Measurements from ENCODE around the gene PF4V1.

Gene PF4V1

DNA sequence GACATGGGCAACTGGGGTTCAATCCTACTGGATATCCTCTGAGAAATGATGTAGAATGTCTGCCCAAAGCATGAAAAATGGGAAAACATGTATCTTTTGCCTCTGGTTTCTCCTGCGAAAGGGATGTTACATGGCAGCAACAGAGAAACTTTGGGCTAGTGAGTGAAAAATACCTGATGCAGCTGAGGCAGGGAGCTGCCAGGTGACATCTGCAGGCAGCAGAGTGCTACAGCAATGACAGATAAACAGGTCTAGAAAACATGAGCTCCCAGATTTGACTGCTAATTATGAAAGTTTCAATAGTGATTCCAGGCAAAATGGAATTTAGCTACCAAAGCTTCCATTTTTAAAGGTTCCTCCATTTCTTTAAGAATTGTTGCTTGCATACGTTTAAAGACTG is 11.3 kb downstream of the PF4V1 start:
- no peak overlapping the region for H3K27ac ChIP-seq
- TF ChIP-seq, protein P1, sequence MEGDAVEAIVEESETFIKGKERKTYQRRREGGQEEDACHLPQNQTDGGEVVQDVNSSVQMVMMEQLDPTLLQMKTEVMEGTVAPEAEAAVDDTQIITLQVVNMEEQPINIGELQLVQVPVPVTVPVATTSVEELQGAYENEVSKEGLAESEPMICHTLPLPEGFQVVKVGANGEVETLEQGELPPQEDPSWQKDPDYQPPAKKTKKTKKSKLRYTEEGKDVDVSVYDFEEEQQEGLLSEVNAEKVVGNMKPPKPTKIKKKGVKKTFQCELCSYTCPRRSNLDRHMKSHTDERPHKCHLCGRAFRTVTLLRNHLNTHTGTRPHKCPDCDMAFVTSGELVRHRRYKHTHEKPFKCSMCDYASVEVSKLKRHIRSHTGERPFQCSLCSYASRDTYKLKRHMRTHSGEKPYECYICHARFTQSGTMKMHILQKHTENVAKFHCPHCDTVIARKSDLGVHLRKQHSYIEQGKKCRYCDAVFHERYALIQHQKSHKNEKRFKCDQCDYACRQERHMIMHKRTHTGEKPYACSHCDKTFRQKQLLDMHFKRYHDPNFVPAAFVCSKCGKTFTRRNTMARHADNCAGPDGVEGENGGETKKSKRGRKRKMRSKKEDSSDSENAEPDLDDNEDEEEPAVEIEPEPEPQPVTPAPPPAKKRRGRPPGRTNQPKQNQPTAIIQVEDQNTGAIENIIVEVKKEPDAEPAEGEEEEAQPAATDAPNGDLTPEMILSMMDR (conservative IDR thresholded peaks at IDR 0.05) = peak; percentile 79
- no peak for TF ChIP-seq ZFX (IDR thresholded peaks at IDR 0.05)

- H3K27ac ChIP-seq = no peak overlapping the region
- TF ChIP-seq ZFX (IDR thresholded peaks at IDR 0.05) = no peak
- TF ChIP-seq, protein P1 (conservative IDR thresholded peaks at IDR 0.05) = no peak
These were observed 11.9 kb downstream of the PF4V1 start for GRCh38 chr4:73864961-73865360.

DNA sequence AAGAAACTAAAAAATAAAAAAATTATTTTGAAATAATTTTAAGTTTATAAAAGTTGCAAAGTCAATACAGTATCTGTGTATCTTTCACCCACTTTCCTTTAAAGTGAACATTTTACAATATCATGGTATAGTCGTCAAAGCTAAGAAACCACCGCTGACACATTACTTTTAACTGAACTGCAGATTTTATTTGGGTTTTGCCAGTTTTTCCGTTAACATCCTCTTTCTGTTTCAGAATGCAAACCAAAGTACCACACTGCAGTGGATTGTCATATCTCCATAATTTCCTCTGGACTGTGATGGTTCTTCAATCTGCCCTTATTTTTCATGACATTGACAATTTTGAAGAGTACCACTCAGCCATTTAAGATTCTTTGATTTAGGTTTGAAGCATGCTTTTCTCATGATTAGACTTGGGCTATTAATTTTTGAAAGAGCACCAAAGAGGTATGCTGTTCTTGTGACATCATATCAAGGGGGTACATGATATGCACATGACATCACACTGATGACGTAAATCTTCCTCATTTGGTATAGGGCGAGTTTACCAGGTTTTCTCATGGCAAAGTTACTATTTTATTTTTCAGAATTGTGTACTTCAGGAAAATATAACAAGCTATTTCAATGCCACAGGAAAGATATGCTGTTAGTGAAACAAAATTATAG is 12.5 kb downstream of the PF4V1 start:
- TF ChIP-seq, protein P1 (conservative IDR thresholded peaks at IDR 0.05) = no peak
- TF ChIP-seq ZFX (IDR thresholded peaks at IDR 0.05) = no peak
- no peak overlapping the region for H3K27ac ChIP-seq

- no peak overlapping the region for H3K27ac ChIP-seq
- TF ChIP-seq, protein P1 (conservative IDR thresholded peaks at IDR 0.05) = no peak
- no peak for TF ChIP-seq ZFX (IDR thresholded peaks at IDR 0.05)
These were observed 13.2 kb downstream of the PF4V1 start for GRCh38 chr4:73866246-73866645.

- H3K27ac ChIP-seq = no peak overlapping the region
- TF ChIP-seq, protein P1 (conservative IDR thresholded peaks at IDR 0.05) = no peak
- TF ChIP-seq ZFX (IDR thresholded peaks at IDR 0.05) = no peak
These were observed 14.7 kb downstream of the PF4V1 start for GRCh38 chr4:73867783-73868182.

GRCh38 chr4:73868206-73869129 is 15.4 kb downstream of the PF4V1 start:
- no peak overlapping the region for H3K27ac ChIP-seq
- no peak for TF ChIP-seq ZFX (IDR thresholded peaks at IDR 0.05)
- TF ChIP-seq, protein P1 (conservative IDR thresholded peaks at IDR 0.05) = no peak

Data from C4-2B (cell line).